Embryonic facial prominence (tissue), 1 donor: ENCODE results near the gene AP1S3.

Experiments
- DNase-seq: peaks from one replicate; pipeline ENCODE4 v3.0.0-alpha.2; 2016; ENCODE audit errors: extremely low spot score

AP1S3 gene

DNA sequence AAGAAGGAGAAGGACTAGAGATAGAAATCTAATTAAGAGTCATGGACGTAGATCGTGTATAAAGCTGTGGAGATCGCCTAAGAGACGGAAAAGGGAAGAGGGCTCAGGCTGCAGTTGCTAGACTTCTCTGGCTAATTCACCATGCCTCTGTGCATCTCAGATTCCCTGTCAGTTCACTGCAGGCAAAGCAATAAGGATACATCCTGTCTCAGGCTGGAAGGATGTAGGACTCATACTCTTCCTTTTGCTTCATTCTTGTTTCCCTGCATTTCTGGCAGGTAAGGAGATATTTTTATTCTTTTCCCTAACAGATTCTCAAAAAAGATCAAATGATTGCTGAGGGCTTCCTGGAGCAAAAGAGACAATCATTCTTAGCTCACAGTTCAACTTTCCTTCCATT, 112.5 kb downstream of the AP1S3 start:
- no peak for DNase-seq

DNA sequence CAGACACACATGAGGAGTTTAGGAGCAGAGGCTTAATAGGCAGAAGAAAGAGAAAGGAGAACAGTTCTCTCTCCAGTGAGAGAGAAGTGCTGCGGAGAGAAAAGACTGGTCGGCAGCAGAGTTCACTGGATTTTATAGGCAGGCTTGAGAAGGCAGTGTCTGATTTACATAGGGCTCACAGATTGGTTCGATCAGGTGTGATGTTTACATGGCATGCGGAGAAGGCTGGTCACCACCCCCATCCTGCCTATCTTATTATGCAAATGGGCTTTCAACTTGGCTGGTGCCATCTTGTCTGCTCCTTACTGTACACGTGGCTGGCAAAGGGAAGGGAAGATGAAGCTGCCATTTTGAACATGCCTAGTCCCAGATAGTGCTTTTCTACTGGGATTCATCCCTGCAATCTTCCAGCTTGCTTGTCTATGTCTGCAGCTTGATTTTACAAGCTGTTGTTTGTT, 113.4 kb downstream of the AP1S3 start:
- no peak for DNase-seq

DNA sequence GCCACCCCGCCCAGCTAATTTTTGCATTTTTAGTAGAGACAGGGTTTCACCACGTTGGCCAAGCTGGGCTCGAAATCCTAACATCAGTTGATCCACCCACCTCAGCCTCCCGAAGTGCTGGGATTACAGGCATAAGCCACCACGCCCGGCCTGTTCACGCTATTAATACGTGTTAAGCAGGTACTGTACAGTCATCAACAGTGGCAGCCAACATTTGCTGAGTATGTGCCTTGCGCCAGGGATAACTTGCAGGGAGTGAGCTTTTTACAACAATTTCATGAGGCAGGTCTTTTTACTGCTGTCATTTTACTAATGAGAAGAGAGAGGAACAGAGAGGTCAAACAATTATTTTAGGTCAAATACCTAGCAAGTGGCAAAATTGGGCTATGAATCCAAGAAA, 115.2 kb downstream of the AP1S3 start:
- DNase-seq, result no peak

DNA sequence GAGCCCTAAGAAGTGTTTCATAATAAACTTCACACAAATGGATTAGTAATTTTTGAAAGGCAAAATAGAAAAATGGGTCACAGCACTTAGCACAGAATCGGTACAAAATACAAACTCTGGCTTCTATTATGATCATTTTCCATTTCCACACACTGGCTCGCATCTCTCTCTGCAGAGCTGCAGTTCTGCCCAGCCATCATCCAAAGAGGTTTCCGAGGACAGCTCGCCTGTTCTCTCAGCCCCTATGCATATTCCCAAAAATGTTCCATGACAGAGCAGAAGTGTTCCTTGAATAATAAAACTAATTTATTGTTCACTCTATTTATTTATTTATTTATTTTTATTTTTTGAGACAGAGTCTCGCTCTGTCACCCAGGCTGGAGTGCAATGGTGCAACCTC, 115.6 kb downstream of the AP1S3 start:
- DNase-seq, result no peak

DNA sequence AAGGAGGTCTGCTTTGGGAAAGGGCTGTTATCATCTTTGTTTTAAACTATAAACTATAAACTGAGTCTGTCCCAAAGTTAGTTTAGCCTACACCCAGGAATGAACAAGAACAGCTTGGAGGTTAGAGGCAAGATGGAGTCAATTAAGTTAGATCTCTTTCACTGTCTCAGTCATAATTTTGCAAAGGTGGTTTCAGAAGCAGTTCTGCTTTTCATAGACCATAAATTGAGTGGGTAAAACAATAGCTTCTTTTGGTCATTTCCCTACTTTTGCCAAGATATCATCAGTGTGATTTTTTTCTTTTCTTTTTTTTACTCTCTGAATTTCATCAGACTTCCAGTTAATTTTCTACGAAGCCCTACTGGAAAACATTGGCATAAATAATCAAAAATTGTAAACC, 117.0 kb downstream of the AP1S3 start:
- no peak for DNase-seq

DNA sequence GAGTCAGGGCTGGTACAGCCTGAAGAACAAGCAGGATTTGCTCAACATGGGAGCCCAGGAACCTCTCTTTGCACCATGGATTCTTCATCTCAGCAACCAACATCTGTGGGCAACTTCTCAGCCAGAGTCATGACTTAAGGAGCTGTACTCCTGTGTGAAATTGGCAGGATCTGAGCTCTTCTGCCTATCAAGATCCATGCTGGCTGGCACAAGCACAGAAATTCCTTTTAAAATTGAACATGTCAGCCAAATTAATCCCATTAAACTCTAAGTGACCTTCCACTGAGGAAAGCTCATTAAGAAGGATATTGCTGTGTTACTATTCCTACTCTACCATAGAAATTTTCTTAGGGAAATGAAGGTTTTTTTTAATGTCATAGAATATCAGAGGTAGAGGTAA, 124.7 kb downstream of the AP1S3 start:
- DNase-seq, result no peak

DNA sequence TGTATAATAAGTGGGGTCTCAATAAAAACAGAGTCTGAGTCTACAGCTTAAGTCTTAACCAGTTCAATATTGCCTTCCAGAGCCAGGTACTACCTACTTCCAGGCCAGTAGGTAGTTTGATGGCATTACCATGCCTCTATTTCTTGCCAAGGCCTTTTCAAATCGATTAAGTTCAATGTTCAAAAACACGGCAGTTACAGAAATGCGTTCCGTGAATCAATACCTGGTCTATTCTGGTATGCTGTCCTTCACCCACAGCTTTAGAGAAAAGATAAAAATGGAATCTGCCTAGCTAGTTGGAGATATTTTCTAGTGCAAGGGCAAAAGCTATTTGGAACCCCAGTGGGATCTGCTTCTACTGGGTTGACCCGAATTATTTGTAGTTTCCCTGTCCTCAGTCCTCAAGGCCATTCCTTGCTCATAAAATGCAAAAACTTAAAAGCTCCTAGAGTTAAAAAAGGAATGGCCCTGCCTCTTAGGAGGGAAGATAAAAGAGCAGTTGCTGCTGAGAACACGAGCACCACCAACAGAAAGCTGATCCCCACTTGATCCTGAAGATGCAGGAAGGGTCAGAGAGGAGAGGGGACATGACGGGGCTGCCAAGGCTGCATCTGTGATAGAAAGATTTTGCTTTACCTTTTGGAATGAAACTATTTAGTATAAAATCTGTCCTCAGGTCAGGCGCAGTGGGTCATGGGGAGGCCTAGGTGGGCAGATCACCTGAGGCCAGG, 125.6 kb downstream of the AP1S3 start:
- DNase-seq, result no peak
